AG04450 (cell line): ENCODE measurements around the gene PDHX. TPM values are rescaled to one million over a fixed set of nuclear protein-coding genes. Genes with fewer than 3 reads are reported as not detected.

Experiments used
- CTCF ChIA-PET: fragments of 300-600, 350-600 bp; formaldehyde crosslinking; extraction: SDS; loops from one replicate; lab custom pipeline; 2022; ENCODE audit warnings: antibody characterized with exemption, inconsistent platforms; lab: Charles Lee
- POLR2A ChIA-PET: fragments of 350-600 bp; formaldehyde crosslinking; extraction: SDS; loops from one replicate; lab custom pipeline; 2021; ENCODE audit warnings: antibody characterized with exemption, inconsistent platforms; lab: Yijun Ruan, JAX
- DNase-seq: peaks from one replicate; pipeline ENCODE4 v3.0.0-alpha.2; 2011; ENCODE audit warnings: low read depth, low spot score
- H3K27ac ChIP-seq: one replicate; pipeline ENCODE4 v1.5.1; 2012; ENCODE audit warnings: low read depth, low read length, control low read depth
- H3K27me3 ChIP-seq: one replicate; pipeline ENCODE4 v1.6.0; 2012; ENCODE audit warnings: low read length; ENCODE audit not compliant: control insufficient read depth, insufficient read depth
- H3K4me3 ChIP-seq: 2 replicates; pipeline ENCODE4 v1.5.1; 2011; ENCODE audit warnings: mild to moderate bottlenecking, low read depth, low read length, control low read depth
- H3K9me3 ChIP-seq: 2 replicates; pipeline ENCODE4 v1.5.1; 2012; ENCODE audit warnings: low read length; ENCODE audit not compliant: control insufficient read depth, insufficient read depth
- polyA plus RNA-seq: library from polyadenylated mRNA; depleted of rRNA; stranded (reverse); fragments of >200 nt; gene quantifications from 2 replicates; pipeline ENCODE4 v1.2.3, GENCODE V29; 2011
- TF ChIP-seq, protein P1 (sequence below): IDR thresholded peaks from 2 replicates; pipeline ENCODE4 v1.5.1; 2011; ENCODE audit warnings: low read depth, low read length, control low read depth, inconsistent platforms

Gene PDHX
- polyA plus RNA-seq, 1 experiment = 68.8 TPM

DNA sequence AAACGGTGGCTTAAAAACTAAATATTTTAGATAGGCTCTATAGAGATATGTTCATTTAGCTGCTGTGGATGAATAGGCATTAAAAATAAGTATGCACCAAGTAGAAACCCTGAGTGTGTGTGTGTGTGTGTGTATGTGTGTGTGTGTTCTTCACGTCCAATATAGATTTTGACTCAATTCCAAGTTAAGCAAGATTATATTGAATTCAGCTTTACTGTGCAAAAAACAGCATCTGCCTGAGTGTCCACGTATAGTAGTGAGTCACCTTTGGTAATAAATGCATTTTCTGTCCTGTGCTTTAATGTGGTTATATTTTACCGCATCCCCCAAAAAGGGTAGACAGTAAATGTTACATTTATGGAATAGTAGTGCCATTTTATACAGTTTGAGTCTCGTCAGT is 71.2 kb downstream of the PDHX start:
- Histone ChIP-seq H3K4me3 (no peak overlapping the region), H3K27ac (no peak overlapping the region), H3K9me3 (peaks cover 3% of the 10 kb centered on the region; the same call in 1 of the 2 replicates), H3K27me3 (no peaks in the 10 kb centered on the region)
- no peak for DNase-seq
- ChIA-PET POLR2A (no interaction called here), CTCF (interaction anchor here (1.0 to 2.1 kb wide), 4 partner anchors 20 to 404 kb away, joined by 3 to 5 read pairs (median 5); no protein-coding TSS in a partner anchor)
- TF ChIP-seq, protein P1, sequence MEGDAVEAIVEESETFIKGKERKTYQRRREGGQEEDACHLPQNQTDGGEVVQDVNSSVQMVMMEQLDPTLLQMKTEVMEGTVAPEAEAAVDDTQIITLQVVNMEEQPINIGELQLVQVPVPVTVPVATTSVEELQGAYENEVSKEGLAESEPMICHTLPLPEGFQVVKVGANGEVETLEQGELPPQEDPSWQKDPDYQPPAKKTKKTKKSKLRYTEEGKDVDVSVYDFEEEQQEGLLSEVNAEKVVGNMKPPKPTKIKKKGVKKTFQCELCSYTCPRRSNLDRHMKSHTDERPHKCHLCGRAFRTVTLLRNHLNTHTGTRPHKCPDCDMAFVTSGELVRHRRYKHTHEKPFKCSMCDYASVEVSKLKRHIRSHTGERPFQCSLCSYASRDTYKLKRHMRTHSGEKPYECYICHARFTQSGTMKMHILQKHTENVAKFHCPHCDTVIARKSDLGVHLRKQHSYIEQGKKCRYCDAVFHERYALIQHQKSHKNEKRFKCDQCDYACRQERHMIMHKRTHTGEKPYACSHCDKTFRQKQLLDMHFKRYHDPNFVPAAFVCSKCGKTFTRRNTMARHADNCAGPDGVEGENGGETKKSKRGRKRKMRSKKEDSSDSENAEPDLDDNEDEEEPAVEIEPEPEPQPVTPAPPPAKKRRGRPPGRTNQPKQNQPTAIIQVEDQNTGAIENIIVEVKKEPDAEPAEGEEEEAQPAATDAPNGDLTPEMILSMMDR = no peak

DNA sequence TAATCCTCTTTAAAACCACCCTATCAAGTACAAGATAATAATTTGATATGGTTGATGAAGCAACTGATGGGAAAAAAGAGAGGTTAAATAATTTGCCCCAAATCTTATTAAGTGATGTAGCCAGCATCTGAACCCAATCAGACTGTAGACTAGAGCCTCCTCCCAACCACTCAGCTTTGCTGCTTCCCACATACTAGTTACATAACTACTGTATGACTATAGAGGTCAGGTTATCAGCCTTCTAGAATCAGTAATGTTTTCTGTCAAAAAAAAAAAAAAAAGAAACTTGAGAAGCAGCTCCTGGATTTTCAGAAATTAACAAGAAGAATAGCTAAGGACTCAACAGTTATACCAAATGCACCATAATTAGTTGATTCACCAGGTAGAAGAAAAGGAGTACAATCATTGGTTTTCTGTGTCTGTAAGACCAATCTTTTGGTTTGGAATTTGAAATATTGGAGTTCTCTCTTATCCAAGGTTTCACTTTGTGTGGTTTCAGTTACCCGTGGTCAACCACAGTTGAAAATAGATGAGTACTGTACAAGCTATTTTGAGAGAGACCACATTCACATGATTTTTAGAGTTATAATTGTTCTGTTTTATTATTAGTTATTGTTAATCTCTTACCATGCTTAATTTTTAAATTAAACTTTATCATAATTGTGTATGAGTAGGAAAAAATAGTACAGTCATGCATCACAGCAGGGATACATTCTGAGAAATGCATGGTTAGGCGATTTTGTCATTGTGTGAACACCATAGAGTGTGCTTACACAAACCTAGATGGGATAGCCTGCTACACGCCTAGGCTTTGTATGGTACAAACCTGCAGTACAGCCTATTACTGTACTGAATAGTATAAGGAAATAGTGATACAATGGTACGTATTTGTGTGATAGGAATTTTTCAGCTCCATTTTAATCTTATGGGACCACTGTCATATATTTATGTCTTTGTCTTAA is 72.2 kb downstream of the PDHX start:
- ChIA-PET CTCF (interaction anchor here (0.5 to 2.1 kb wide), 5 partner anchors 62 to 403 kb away, joined by 4 to 7 read pairs (median 5); no protein-coding TSS in a partner anchor), POLR2A (interaction anchor here (0.6 to 0.8 kb wide), 2 partner anchors 151 to 154 kb away, joined by 3 read pairs; no protein-coding TSS in a partner anchor)
- H3K9me3 ChIP-seq = peaks cover 3% of the 10 kb centered on the region; the same call in 1 of the 2 replicates
- no peaks in the 10 kb centered on the region for H3K27me3 ChIP-seq
- TF ChIP-seq, protein P1 = no peak
- no peak overlapping the region for H3K27ac ChIP-seq
- no peak overlapping the region for H3K4me3 ChIP-seq
- DNase-seq = no peak

DNA sequence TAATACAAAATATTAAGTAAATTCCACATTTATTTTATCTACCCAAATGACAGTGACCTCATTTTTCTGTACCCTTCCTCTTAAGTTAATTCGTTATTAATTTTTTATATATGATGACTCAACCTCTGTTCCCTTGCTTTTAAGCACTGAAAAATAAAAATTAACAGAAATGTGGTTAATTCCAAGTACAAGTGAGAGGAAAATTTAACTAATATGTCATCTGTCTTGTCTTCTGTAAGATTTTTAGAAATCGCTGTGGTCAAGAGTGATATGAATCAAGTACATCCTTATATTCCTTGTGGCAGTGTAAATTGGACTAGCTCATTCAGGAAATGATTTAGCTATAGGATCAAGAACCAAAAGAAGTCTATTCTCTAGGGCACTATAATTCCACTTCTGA is 74.5 kb downstream of the PDHX start:
- TF ChIP-seq, protein P1 = no peak
- no peak overlapping the region for H3K4me3 ChIP-seq
- ChIA-PET POLR2A (interaction anchor here (0.7 kb wide), 1 partner anchor 390 kb away, joined by 9 read pairs; no protein-coding TSS in a partner anchor), CTCF (interaction anchor here (0.5 kb wide), 1 partner anchor 22 kb away, joined by 4 read pairs; no protein-coding TSS in a partner anchor)
- DNase-seq = no peak
- H3K27me3 ChIP-seq = no peaks in the 10 kb centered on the region
- no peaks in the 10 kb centered on the region for H3K9me3 ChIP-seq
- no peak overlapping the region for H3K27ac ChIP-seq

GRCh38 chr11:34994854-34995253 is 78.4 kb downstream of the PDHX start:
- POLR2A ChIA-PET = interaction anchor here (0.5 kb wide), 1 partner anchor 18 kb away, joined by 4 read pairs; no protein-coding TSS in a partner anchor
- H3K9me3 ChIP-seq = no peaks in the 10 kb centered on the region
- no peak overlapping the region for H3K4me3 ChIP-seq
- H3K27ac ChIP-seq = no peak overlapping the region
- DNase-seq = no peak
- TF ChIP-seq, protein P1 = no peak
- CTCF ChIA-PET = interaction anchor here (0.8 to 1.4 kb wide), 2 partner anchors 151 to 400 kb away, joined by 3 to 5 read pairs; no protein-coding TSS in a partner anchor
- no peaks in the 10 kb centered on the region for H3K27me3 ChIP-seq
